Neuron (in vitro differentiated cells): ENCODE data around the gene H6PD.
A peak's percentile ranks its signal among the peaks of the same experiment; 100 is the strongest.

Experiments
- H2AFZ ChIP-seq: one replicate; pipeline ENCODE4 v1.6.1; 2013; ENCODE audit warnings: low read depth, mild to moderate bottlenecking, inconsistent platforms, low read length, moderate library complexity
- H3K27me3 ChIP-seq: one replicate; pipeline ENCODE4 v1.6.1; 2013; ENCODE audit warnings: low read length; ENCODE audit not compliant: insufficient read depth
- H3K36me3 ChIP-seq: one replicate; pipeline ENCODE4 v1.6.1; 2013; ENCODE audit warnings: low read length; ENCODE audit not compliant: insufficient read depth
- H3K4me1 ChIP-seq: one replicate; pipeline ENCODE4 v1.6.1; 2013; ENCODE audit warnings: low read length; ENCODE audit not compliant: insufficient read depth
- H3K4me3 ChIP-seq: 2 replicates; pipeline ENCODE4 v1.5.1; 2013; ENCODE audit warnings: mild to moderate bottlenecking, low read length, moderate library complexity
- H3K9me3 ChIP-seq: one replicate; pipeline ENCODE4 v1.6.1; 2013; ENCODE audit warnings: low read length

Gene H6PD

GRCh38 chr1:9218917-9219316 is 15.7 kb upstream of the H6PD start:
- H3K27me3 ChIP-seq, result no peaks in the 10 kb centered on the region
- no peaks in the 10 kb centered on the region for H3K4me1 ChIP-seq
- no peak overlapping the region for H3K4me3 ChIP-seq
- no peaks in the 10 kb centered on the region for H3K9me3 ChIP-seq
- no peaks in the 10 kb centered on the region for H3K36me3 ChIP-seq
- H2AFZ ChIP-seq, result no peak overlapping the region

DNA sequence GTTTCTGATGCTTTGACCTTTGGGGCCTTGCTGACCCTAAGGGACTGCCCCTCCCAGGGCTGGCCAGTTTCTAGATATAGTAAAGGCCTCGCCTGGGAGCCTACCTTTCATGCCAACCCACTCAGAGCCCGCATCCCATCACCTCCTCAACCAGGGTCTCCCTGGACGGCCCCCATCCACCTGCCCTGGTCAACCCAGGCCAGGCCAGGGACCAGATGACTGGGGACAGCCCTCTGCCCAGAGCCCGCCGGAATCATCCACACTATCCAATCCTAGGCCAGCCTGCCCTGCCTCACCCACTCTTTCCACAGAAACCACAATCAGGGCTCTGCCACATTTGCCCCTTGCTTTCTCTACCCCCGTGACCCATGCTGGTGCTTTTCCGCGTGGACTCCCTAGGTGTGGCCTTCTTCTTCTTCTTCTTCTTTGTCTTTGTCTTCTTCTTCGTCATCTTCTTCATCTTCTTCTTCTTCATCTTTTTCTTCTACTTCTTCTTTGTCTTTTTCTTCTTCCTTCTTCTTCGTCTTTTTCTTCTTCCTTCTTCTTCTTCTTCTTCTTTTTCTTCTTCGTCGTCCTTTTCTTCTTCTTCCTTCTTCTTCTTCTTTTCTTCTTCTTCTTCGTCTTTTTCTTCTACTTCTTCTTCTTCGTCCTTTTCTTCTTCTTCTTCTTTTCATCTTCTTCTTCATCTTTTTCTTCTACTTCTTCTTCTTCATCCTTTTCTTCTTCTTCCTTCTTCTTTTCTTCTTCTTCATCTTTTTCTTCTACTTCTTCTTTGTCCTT is 11.5 kb upstream of the H6PD start:
- Histone ChIP-seq H3K36me3 (no peaks in the 10 kb centered on the region), H2AFZ (no peak overlapping the region), H3K9me3 (no peaks in the 10 kb centered on the region), H3K27me3 (peaks cover 3% of the 10 kb centered on the region), H3K4me3 (no peak overlapping the region), H3K4me1 (no peaks in the 10 kb centered on the region)

DNA sequence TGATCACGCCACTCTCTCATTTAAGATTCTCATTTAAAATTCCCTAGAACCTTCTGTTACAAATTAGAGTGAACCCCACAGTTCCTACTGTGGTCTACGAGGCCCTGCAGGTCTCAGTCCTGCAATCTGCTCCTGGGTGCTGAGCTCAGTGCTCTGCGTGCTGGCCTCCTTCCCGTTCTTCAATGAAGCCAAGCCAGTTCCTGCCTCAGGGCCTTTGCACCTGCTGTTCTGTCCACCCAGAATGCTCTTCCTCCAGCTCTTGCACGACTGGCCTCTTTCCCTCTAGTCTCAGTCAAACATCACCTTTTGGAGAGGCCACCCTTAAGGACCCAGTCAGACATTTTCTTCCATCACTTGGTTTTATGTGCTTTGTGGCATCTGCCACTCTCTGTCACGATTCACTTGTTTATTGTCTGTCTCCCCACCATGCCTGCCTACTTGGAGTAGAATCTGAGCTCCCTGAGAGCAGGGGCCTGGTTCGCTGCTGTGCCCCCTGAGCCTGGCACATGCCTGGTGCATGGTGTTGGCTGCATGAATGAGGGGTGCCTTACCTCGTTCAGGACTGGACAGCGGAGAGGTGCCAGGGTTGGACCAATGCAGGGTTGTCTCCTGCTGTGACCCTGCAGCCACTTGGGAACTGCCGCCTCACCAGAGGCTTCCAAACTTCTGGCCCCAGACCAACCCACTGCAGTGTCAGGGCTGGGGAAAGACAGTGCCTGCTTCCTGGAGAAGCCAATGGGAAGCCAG is 9.7 kb upstream of the H6PD start:
- no peak overlapping the region for H2AFZ ChIP-seq
- H3K4me1 ChIP-seq, result no peaks in the 10 kb centered on the region
- no peak overlapping the region for H3K4me3 ChIP-seq
- H3K27me3 ChIP-seq, result peaks cover 3% of the 10 kb centered on the region
- H3K9me3 ChIP-seq, result no peaks in the 10 kb centered on the region
- H3K36me3 ChIP-seq, result no peaks in the 10 kb centered on the region

DNA sequence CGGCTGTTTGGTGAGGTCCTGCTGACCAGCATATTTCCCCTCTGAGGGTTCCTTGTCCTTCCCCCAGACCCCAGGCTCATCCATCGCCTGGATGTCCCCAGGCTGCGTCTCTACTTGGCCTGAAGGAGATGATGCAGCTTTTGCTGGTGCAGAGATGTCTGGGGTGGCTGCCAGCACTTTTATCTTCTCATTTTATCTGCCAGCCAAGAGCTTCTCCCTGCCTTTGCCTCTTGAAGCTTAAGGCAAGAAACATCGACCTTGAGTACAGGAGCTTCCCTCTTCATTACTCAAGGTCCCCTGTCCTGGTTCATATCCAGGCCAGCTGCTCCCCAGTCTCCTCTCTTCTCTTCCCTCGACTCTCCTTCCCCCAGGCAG is 9.2 kb upstream of the H6PD start:
- no peak overlapping the region for H3K4me3 ChIP-seq
- no peaks in the 10 kb centered on the region for H3K36me3 ChIP-seq
- H2AFZ ChIP-seq, result no peak overlapping the region
- no peaks in the 10 kb centered on the region for H3K9me3 ChIP-seq
- no peaks in the 10 kb centered on the region for H3K4me1 ChIP-seq
- H3K27me3 ChIP-seq, result peaks cover 3% of the 10 kb centered on the region

- H3K36me3 ChIP-seq, result no peaks in the 10 kb centered on the region
- H3K4me3 ChIP-seq, result no peak overlapping the region
- no peaks in the 10 kb centered on the region for H3K4me1 ChIP-seq
- no peaks in the 10 kb centered on the region for H3K9me3 ChIP-seq
- H2AFZ ChIP-seq, result no peak overlapping the region
- H3K27me3 ChIP-seq, result peaks cover 10% of the 10 kb centered on the region
Measured at GRCh38 chr1:9228609-9229008, 6.0 kb upstream of the H6PD start.

DNA sequence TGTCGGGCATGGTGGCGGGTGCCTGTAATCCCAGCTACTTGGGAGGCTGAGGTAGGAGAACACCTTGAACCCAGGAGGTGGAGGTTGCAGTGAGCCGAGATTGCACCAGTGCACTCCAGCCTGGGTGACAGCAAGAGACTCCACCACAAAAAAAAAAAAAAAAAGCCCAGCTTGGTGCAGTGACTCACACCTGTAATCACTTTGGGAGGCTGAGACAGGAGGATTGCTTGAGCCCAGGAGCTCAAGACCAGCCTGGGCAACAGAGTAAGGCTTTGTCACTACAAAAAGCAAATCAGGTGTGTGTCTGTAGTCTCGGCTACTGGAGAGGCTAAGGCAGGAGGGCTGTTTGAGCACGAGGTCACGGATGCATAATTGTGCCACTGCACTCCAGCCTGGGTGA is 5.0 kb upstream of the H6PD start:
- Histone ChIP-seq H3K9me3 (no peaks in the 10 kb centered on the region), H3K4me3 (no peak overlapping the region), H3K27me3 (peaks cover 10% of the 10 kb centered on the region), H3K36me3 (no peaks in the 10 kb centered on the region), H3K4me1 (no peaks in the 10 kb centered on the region), H2AFZ (no peak overlapping the region)

- no peak overlapping the region for H3K4me3 ChIP-seq
- no peak overlapping the region for H2AFZ ChIP-seq
- peaks cover 8% of the 10 kb centered on the region for H3K4me1 ChIP-seq
- H3K36me3 ChIP-seq, result no peaks in the 10 kb centered on the region
- no peaks in the 10 kb centered on the region for H3K9me3 ChIP-seq
- H3K27me3 ChIP-seq, result peaks cover 7% of the 10 kb centered on the region
Measured at GRCh38 chr1:9230869-9231533, 3.6 kb upstream of the H6PD start.

DNA sequence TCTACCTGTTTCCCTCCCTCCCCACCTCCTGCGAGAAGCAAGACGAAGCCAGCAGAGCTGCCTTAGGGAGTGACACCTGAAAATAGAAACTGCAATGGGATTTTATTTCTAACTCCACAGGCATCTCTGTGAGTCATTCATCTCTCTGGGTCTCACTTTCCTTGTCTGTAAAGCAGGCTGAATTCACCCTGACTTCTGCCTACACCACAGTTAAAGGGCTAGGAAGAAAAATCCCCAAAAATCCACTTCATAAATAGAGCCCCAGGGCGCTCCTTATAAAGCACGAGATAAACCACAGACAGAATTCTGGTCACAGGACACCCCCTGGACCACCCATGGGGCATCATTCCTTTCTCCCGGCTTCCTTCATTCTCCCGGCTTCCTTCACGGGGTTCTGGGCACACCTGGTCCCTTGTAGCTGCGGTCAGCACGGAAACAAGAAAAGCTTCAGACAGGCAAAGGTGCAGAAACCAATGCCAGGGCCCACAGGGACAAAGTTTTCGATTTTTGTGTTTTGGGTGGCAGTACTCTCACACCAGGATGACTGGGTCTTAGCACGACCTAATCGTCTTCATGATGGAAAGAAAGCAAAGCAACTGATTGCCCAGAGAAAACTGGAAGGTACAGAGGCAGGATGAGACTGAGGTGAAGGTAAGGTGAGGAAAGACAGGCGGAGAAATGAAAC is 2.8 kb upstream of the H6PD start:
- H3K4me3 ChIP-seq, result no peak overlapping the region
- peaks cover 6% of the 10 kb centered on the region for H3K27me3 ChIP-seq
- no peaks in the 10 kb centered on the region for H3K9me3 ChIP-seq
- H2AFZ ChIP-seq, result no peak overlapping the region
- peaks cover 8% of the 10 kb centered on the region for H3K4me1 ChIP-seq
- no peaks in the 10 kb centered on the region for H3K36me3 ChIP-seq

DNA sequence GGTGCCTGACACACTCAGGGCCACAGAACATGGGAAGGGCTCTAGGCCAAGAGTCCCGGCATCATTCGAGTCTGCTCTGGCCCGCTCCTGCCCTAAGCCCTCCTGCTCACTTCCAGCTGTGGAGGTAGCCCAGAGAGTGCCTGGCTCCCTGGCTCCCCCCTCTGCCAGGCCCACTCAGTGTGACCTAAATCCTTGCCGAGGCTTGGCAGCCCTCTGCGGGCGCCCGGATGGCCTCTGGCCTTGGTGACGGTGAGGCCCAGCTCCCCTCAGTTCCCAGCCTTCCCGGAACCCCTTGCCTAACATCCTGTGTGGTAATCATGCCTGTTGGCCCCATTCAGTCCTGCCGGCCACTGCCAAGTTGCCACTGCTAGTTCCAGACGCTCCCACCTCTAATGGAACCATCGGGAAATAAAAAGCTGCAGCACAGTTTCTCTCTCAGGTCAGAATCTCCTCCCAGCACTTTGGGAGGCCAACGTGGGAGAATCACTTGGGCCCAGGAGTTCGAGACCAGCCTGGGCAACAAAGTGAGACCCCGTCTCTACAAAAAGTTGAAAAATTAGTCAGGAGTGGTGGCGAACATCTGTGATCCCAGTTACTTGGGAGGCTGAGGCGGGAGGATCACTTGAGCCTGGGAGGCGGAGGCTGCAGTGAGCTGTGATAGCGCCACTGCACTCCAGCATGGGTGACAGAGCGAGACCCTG is 1.2 kb upstream of the H6PD start:
- Histone ChIP-seq H3K36me3 (no peaks in the 10 kb centered on the region), H3K4me1 (peaks cover 8% of the 10 kb centered on the region), H3K27me3 (peaks cover 6% of the 10 kb centered on the region), H3K9me3 (no peaks in the 10 kb centered on the region), H2AFZ (no peak overlapping the region), H3K4me3 (no peak overlapping the region)

GRCh38 chr1:9233942-9234222 is 692 bp upstream of the H6PD start:
- Histone ChIP-seq H3K27me3 (peaks cover 6% of the 10 kb centered on the region), H3K4me3 (peak overlapping the region; percentile 55), H3K36me3 (no peaks in the 10 kb centered on the region), H3K4me1 (peaks cover 8% of the 10 kb centered on the region), H2AFZ (no peak overlapping the region), H3K9me3 (no peaks in the 10 kb centered on the region)

DNA sequence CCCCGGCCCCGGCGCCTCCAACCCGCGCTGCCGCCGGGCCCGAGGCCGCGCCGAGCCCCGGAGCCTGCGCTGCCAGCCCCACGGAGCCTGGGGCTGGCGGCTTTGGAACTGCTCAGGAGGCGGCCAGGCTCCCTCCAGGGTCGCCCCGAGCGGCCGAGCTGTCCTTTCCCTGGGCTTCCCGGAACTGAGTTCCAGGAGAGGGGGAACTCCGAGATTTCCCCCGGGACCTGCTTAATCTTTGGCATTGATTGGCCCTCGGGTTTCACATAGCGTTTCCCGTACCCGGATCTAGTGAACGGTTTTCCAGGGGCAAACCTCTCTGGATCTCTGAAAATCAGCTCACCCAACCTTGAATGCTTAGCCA is 504 bp downstream of the H6PD start:
- H3K9me3 ChIP-seq, result no peaks in the 10 kb centered on the region
- peaks cover 6% of the 10 kb centered on the region for H3K27me3 ChIP-seq
- H3K36me3 ChIP-seq, result peaks cover 2% of the 10 kb centered on the region
- H3K4me3 ChIP-seq, result peak overlapping the region; percentile 88
- H3K4me1 ChIP-seq, result peaks cover 8% of the 10 kb centered on the region
- H2AFZ ChIP-seq, result peak overlapping the region; percentile 28

DNA sequence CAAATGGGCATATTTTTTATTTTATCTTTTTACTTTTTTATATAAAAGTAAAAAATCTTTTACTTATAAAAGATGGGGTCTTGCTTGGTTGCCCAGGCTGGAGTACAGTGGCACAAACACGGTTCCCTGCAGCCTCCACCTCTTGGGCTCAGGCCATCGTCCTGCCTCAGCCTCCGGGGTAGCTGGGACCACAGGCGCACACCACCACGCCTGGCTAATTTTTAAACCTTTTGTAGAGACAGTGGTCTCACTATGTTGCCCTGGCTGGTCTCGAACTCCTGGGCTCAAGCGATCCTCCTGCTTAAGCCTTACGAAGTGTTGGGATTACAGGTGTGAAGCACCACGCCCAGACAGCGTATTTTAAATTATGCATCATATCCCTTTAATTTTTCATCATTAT is 986 bp downstream of the H6PD start:
- no peak overlapping the region for H2AFZ ChIP-seq
- no peaks in the 10 kb centered on the region for H3K9me3 ChIP-seq
- H3K4me1 ChIP-seq, result peaks cover 8% of the 10 kb centered on the region
- peak overlapping the region; percentile 88 for H3K4me3 ChIP-seq
- peaks cover 3% of the 10 kb centered on the region for H3K36me3 ChIP-seq
- peaks cover 6% of the 10 kb centered on the region for H3K27me3 ChIP-seq

DNA sequence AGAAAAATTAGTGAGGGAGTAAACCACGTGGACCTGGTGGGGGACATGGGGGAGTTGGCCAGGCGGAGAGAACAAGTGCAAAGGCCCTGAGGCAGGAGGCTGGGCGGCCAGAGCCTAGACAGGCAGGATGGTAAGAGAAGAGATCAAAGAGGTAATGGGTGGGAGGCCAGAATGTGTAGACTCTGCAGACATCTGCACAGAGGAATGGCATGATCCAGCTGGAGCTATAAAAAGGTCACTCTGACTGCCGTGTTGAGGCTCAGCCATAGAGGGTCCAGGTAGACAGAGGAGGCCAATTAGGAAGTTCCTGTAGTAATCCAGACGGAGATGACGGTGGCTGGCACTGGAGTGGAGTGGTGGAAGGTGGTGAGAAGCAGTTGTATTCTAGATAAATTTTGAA is 3.6 kb downstream of the H6PD start:
- H3K4me1 ChIP-seq, result peaks cover 8% of the 10 kb centered on the region
- H2AFZ ChIP-seq, result no peak overlapping the region
- H3K36me3 ChIP-seq, result peaks cover 3% of the 10 kb centered on the region
- H3K9me3 ChIP-seq, result no peaks in the 10 kb centered on the region
- no peak overlapping the region for H3K4me3 ChIP-seq
- no peaks in the 10 kb centered on the region for H3K27me3 ChIP-seq
